Epithelial cell of prostate (primary cell): ENCODE results near the gene TM9SF2.
"Not testable (repeated sequence)": the region's sequence is repeated elsewhere in the genome, so short reads cannot be mapped to it uniquely, and the experiment has no call there.

Experiments
- DNase-seq: peaks from one replicate; pipeline ENCODE4 v3.0.0-alpha.2; 2011; ENCODE audit warnings: low read depth, low spot score
- H3K27ac ChIP-seq: fragments of 450-650 bp; 2 replicates; pipeline ENCODE4 v1.5.1; 2017; ENCODE audit warnings: mild to moderate bottlenecking

Gene TM9SF2

GRCh38 chr13:99501184-99501847 is at the start of gene TM9SF2:
TM9SF2 (plus strand) TSS chr13:99501472; CDS start chr13:99501607, 135 bp downstream.
- DNase-seq = peak; percentile 90
- peak within 1 kb of the TSS; percentile 87 for H3K27ac ChIP-seq

- H3K27ac ChIP-seq = no peak overlapping the region
- no peak for DNase-seq
Measured at GRCh38 chr13:99454518-99455183, 46.6 kb upstream of the TM9SF2 start.

- H3K27ac ChIP-seq = no peak overlapping the region
- DNase-seq = no peak
Measured at GRCh38 chr13:99459099-99459850, 42.0 kb upstream of the TM9SF2 start.

- not testable (repeated sequence) for H3K27ac ChIP-seq, DNase-seq
Measured at GRCh38 chr13:99460802-99461201, 40.5 kb upstream of the TM9SF2 start.

GRCh38 chr13:99463646-99464397 is 37.5 kb upstream of the TM9SF2 start:
- DNase-seq = no peak
- H3K27ac ChIP-seq = no peak overlapping the region

GRCh38 chr13:99464441-99464949 is 36.8 kb upstream of the TM9SF2 start:
- no peak for DNase-seq
- no peak overlapping the region for H3K27ac ChIP-seq

GRCh38 chr13:99465454-99465853 is 35.8 kb upstream of the TM9SF2 start:
- DNase-seq = no peak
- H3K27ac ChIP-seq = no peak overlapping the region

GRCh38 chr13:99467764-99468163 is 33.5 kb upstream of the TM9SF2 start:
- peak; percentile 45 for DNase-seq
- H3K27ac ChIP-seq = no peak overlapping the region

- no peak overlapping the region for H3K27ac ChIP-seq
Measured at GRCh38 chr13:99469041-99469440, 32.2 kb upstream of the TM9SF2 start.

GRCh38 chr13:99470027-99470426 is 31.2 kb upstream of the TM9SF2 start:
- no peak for DNase-seq
- H3K27ac ChIP-seq = no peak overlapping the region

More at GRCh38 chr13:99469041-99469440, 32.2 kb upstream of the TM9SF2 start:
- DNase-seq = no peak

GRCh38 chr13:99471221-99472121 is 29.8 kb upstream of the TM9SF2 start:
- no peak for DNase-seq
- no peak overlapping the region for H3K27ac ChIP-seq

- DNase-seq = no peak
- no peak overlapping the region for H3K27ac ChIP-seq
Measured at GRCh38 chr13:99472122-99472440, 29.2 kb upstream of the TM9SF2 start.

GRCh38 chr13:99473515-99473914 is 27.8 kb upstream of the TM9SF2 start:
- DNase-seq = no peak
- H3K27ac ChIP-seq = no peak overlapping the region

- no peak overlapping the region for H3K27ac ChIP-seq
- DNase-seq = no peak
Measured at GRCh38 chr13:99476648-99477047, 24.6 kb upstream of the TM9SF2 start.

GRCh38 chr13:99477493-99477892 is 23.8 kb upstream of the TM9SF2 start:
- DNase-seq = no peak
- H3K27ac ChIP-seq = no peak overlapping the region

GRCh38 chr13:99481366-99481765 is 19.9 kb upstream of the TM9SF2 start:
- peak; percentile 66 for DNase-seq
- H3K27ac ChIP-seq = peak overlapping the region; percentile 61

GRCh38 chr13:99484473-99484872 is 16.8 kb upstream of the TM9SF2 start:
- H3K27ac ChIP-seq = peak overlapping the region; percentile 12
- peak; percentile 65 for DNase-seq

- H3K27ac ChIP-seq = no peak overlapping the region
- no peak for DNase-seq
Measured at GRCh38 chr13:99486996-99487395, 14.3 kb upstream of the TM9SF2 start.

- no peak for DNase-seq
- no peak overlapping the region for H3K27ac ChIP-seq
Measured at GRCh38 chr13:99489028-99489427, 12.2 kb upstream of the TM9SF2 start.
